Peyer's patch (tissue), 4 donors: ENCODE measurements around the gene C15orf61.

Experiments used
- CTCF ChIP-seq, 6 experiments: fragments of 450-650 bp in 4 of 6; fragments of 200-600 bp in 2 of 6; sonication (generic) in 1 of 6; IDR thresholded peaks; one replicate each; pipeline ENCODE4 v1.5.1; 2017 to 2019; ENCODE audit warnings: antibody characterized with exemption in 6 of 6, mild to moderate bottlenecking in 3 of 6, moderate library complexity in 1 of 6
- POLR2A ChIP-seq, 2 donors: fragments of 450-650 bp; IDR thresholded peaks; one replicate each; pipeline ENCODE4 v1.5.1; 2017; ENCODE audit warnings: antibody characterized with exemption in 2 of 2, mild to moderate bottlenecking in 2 of 2, moderate library complexity in 2 of 2

- no peak for TF ChIP-seq CTCF (IDR thresholded peaks at IDR 0.05)
- TF ChIP-seq POLR2A (IDR thresholded peaks at IDR 0.05): no peak
These were observed 37.6 kb downstream of the C15orf61 start for GRCh38 chr15:67558502-67558901.
